Tibial artery (tissue), 4 donors: ENCODE measurements around the gene DAG1.

Source experiments
- DNase-seq, 2 donors: peaks; one replicate each; pipeline ENCODE4 v3.0.0-alpha.2; 2019
- H3K27ac ChIP-seq, 2 donors: fragments of 200-600 bp; sonication (generic) in 1 of 2; 1 replicate in 1 of 2; 2 replicates in 1 of 2; pipeline ENCODE4 v1.5.1; 2018 to 2019; ENCODE audit warnings: mild to moderate bottlenecking in 1 of 2
- H3K27me3 ChIP-seq, 2 donors: fragments of 200-600 bp; sonication (generic) in 1 of 2; one replicate each; pipeline versions ENCODE4 v1.5.1 to v1.6.0; 2016 to 2019
- H3K36me3 ChIP-seq, 3 donors: fragments of 200-600 bp; sonication (generic) in 2 of 3; one replicate each; pipeline ENCODE4 v1.5.1; 2016 to 2019; ENCODE audit warnings: mild to moderate bottlenecking in 2 of 3
- H3K4me1 ChIP-seq, 4 donors: fragments of 200-600 bp; sonication (generic) in 2 of 4; 1 replicate in 3 of 4; 2 replicates in 1 of 4; pipeline ENCODE4 v1.5.1; 2016 to 2019
- H3K4me3 ChIP-seq, 2 donors: fragments of 200-600 bp; sonication (generic) in 1 of 2; 1 replicate in 1 of 2; 2 replicates in 1 of 2; pipeline ENCODE4 v1.5.1; 2018 to 2019; ENCODE audit warnings: mild to moderate bottlenecking in 2 of 2
- H3K9me3 ChIP-seq, 3 donors: fragments of 200-600 bp; sonication (generic) in 1 of 3; one replicate each; pipeline ENCODE4 v1.5.1; 2016 to 2019
- CTCF ChIP-seq, 2 experiments: fragments of 200-600 bp in 1 of 2; fragments of 450-650 bp in 1 of 2; IDR thresholded peaks; one replicate each; pipeline ENCODE4 v1.5.1; 2017 to 2019; ENCODE audit warnings: antibody characterized with exemption in 2 of 2, mild to moderate bottlenecking in 1 of 2, moderate library complexity in 1 of 2
- intact Hi-C: fragments of 100-400 bp; cut with DNase I; formaldehyde crosslinking; loops from one replicate; pipeline ENCODE4 v1.15.0; 2023; ENCODE audit warnings: low total_unique reads

The DAG1 gene

GRCh38 chr3:49568965-49569364, 98.9 kb downstream of the DAG1 start:
- no peaks in the 10 kb centered on the region for H3K27me3 ChIP-seq
- DNase-seq, result no peak
- no peaks in the 10 kb centered on the region for H3K36me3 ChIP-seq
- TF ChIP-seq CTCF (IDR thresholded peaks at IDR 0.05), result no peak
- intact Hi-C loops, result no loop called here
- H3K4me1 ChIP-seq, result no peaks in the 10 kb centered on the region
- H3K27ac ChIP-seq, result no peak overlapping the region
- no peak overlapping the region for H3K4me3 ChIP-seq
- no peaks in the 10 kb centered on the region for H3K9me3 ChIP-seq

DNA sequence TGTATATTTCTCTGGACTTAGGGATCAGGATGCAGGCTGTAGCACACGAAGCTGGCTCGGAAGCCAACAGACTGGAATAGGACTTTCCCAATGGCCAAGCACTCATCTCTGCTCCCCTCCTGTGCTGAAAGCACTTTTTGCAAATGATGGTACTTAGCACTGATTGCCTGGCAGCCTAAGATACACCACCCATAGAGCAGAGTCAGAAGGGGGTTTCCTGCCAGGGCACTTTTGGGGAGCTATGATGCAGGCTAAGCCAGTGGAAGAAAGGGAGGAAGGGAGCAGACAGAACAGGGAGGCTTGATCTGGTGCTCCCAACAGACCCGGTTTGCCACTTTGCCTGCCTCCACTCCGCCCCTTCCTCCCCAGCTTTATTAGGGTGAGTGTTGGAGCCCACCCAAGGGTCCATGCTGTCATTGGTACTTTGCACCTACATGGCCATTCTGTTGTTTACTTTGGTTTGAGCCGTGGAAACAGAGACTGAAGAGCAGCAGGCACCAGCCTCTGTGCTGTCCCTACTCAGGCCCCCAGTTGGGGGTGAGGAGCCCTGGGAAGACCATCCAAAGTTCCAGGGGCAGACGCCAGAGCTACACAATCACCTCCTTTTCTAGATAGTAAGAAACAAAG, 100.1 kb downstream of the DAG1 start:
- no peak overlapping the region for H3K27ac ChIP-seq
- intact Hi-C loops, result no loop called here
- no peak overlapping the region for H3K4me3 ChIP-seq
- no peaks in the 10 kb centered on the region for H3K9me3 ChIP-seq
- H3K27me3 ChIP-seq, result no peaks in the 10 kb centered on the region
- TF ChIP-seq CTCF (IDR thresholded peaks at IDR 0.05), result no peak
- H3K4me1 ChIP-seq, result no peaks in the 10 kb centered on the region
- DNase-seq, result no peak
- H3K36me3 ChIP-seq, result no peaks in the 10 kb centered on the region

- Histone ChIP-seq H3K27me3 (no peaks in the 10 kb centered on the region), H3K36me3 (no peaks in the 10 kb centered on the region), H3K9me3 (no peaks in the 10 kb centered on the region), H3K4me3 (no peak overlapping the region), H3K4me1 (no peaks in the 10 kb centered on the region), H3K27ac (no peak overlapping the region)
- no peak for DNase-seq
- intact Hi-C loops, result no loop called here
- TF ChIP-seq CTCF (IDR thresholded peaks at IDR 0.05), result no peak
Measured at GRCh38 chr3:49582177-49582576, 112.1 kb downstream of the DAG1 start.
